NCI-H510A (cell line): ENCODE data around the gene SCGB3A1.

Experiments
- DNase-seq: peaks from one replicate; lab custom pipeline; 2025; lab: John Stamatoyannopoulos, UW

Gene SCGB3A1

DNA sequence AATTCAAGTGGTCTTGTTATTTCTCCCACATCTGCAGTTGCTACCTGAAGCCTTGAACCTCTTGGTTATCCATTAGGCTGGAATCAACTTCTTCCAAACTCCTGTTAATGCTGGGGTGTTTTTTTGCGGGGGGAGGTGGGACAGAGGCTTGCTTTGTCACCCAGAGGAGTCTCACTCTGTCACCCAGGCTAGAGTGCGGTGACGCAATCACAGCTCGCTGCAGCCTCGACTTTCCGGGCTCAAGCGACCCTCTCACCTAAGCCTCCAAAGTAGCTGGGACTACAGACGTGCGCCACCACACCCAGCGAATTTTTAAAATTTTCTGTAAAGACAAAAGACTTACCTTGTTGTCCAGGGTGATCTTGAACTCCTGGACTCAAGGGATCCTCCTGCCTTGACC is 4.4 kb downstream of the SCGB3A1 start:
- DNase-seq = no peak

DNA sequence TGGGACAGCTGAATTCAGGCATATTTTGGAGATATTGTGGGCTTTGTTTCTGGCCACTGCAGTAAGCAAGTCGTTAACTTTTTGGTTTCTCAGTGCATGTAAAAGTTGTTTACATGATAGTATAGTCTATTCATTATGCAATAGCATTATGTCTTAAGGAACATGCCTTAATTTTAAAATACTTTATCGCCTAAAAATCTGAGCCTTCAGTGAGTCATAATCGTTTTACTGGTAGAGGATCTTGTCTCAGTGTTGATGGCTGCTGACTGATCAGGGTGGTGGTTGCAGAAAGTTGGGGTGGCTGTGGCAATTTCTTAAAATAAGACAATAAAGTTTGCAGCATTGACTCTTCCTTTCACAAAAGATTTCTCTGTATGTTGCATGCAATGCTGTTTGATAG is 5.1 kb downstream of the SCGB3A1 start:
- DNase-seq = no peak

DNA sequence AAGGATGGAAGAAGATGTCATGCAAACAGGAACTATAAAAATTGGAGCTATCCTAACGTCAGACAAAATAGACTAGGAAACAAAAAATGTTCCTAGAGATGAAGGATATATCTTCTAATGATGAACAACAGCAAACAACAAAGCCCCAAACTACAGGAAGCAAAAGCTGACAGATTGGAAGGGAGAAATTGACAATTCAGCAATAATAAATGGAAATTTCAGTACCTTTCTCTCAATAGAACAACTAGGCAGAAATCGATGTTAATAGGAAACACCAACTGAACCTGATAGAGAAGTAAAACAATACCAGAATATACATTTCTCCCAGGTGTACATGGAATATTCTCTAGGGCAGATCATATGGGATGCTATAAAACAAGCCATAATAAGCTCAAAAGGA is 7.6 kb downstream of the SCGB3A1 start:
- no peak for DNase-seq

GRCh38 chr5:180580681-180581080 is 10.6 kb downstream of the SCGB3A1 start:
- no peak for DNase-seq

- DNase-seq = no peak
Measured at GRCh38 chr5:180575571-180575970, 15.7 kb downstream of the SCGB3A1 start.

- DNase-seq = no peak
Measured at GRCh38 chr5:180568914-180569313, 22.4 kb downstream of the SCGB3A1 start.

DNA sequence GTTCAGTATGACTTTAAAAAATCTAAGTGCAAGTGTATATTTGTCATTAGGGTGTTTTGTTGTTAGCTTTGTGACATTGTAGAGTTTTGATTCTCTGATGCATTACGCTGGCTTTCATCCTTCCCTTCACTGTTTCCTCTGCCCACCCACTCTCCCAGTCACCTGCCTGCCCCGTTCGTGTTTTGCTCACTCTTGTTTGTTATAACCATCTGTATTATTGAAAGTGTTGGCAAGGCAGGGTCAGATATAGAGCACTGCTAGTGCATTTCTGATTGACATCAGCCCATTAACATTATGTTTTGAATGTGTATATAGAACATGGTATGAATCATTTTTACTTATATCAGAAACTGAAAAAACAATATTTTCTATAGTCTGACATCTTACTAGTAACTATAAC is 27.3 kb downstream of the SCGB3A1 start:
- DNase-seq = no peak

GRCh38 chr5:180558232-180558631 is 33.1 kb downstream of the SCGB3A1 start:
- no peak for DNase-seq

- DNase-seq = no peak
Measured at GRCh38 chr5:180557217-180557809, 34.0 kb downstream of the SCGB3A1 start.

DNA sequence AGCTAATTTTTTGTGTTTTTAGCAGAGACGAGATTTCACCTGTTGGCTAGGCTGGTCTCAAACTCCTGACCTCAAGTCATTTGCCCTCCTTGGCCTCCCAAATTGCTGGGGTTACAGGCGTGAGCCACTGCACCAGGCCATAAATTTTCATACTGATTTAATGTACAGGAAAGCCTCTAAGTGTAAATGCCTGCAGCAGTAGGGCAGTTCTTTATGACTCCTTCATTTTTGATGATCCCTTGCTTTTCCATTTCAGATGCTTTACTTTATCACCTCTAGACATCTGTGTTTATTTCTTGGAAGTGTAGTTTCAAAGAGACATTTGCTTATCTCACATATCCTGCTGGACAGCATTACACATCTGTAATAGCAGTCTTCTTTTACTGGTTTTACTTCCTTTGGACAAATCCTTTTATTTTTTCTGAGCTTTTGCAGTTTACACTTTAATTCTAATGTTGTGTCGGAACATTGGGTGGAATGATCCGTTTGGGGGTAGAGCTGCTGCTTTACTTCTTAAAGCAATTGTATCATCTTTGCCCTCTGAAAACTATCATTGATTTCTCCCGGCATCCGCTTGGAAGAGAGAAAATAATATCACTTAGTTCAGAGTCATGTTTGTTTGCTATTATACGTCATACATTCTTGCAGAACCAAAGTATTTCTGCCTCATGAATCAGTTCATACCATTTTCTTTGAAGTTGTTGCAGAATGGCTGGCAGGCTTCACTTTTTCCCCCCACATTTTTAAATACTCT is 36.0 kb downstream of the SCGB3A1 start:
- DNase-seq = no peak

DNA sequence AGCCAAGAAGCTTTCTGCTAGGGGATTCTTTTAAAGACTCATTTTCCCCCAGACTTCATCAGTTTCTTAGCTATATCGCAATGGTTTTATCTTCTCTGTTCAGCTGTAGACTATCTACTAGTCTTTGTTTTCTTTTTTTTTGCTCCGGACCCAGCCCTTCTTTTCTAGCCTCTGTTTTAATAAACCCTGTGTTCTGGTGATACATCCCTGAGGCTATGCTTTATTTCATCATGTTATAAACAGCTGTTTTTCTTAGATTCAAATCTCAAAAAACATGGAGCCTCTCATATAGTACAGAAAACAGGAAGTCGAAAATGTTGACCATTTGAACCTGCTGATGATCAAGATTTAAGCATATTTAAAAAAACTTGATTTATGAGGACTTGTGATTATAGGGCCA is 37.8 kb downstream of the SCGB3A1 start:
- no peak for DNase-seq

GRCh38 chr5:180548563-180548962 is 42.7 kb downstream of the SCGB3A1 start:
- DNase-seq = no peak

DNA sequence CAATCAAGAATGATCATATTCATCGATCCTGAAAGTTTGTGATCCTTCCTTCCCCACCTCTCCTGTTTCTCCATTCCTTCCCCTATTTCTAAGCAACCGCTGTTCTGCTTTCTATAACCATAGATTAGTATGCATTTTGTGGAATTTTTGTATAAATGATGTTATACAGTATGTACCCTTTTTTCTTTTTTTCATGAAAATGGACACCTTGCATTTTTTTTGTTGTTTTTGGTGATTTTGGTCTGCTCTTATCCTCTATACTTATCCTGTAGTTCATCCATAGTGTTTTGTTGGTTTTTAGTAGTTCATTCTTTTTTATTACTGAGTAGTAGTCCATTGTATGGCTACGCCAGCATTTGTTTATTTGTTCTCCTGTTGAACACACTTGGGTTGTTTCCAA is 46.1 kb downstream of the SCGB3A1 start:
- DNase-seq = no peak

GRCh38 chr5:180541710-180542109 is 49.6 kb downstream of the SCGB3A1 start:
- no peak for DNase-seq
